Endothelial cell of umbilical vein (primary cell): ENCODE measurements around the gene ZG16. TPM values are rescaled to one million over a fixed set of nuclear protein-coding genes. Genes with fewer than 3 reads are reported as not detected.
A peak's percentile ranks its signal among the peaks of the same experiment; 100 is the strongest.

Experiments used
- BruUV-seq: library from RNA; stranded (reverse); fragments of 400-500 nt; replicated peaks from 2 replicates; lab custom pipeline; 2021; lab: Mats Ljungman, UMichigan
- CTCF ChIA-PET: fragments of 300-600, 350-600 bp; sonication (Branson Sonifier 250); formaldehyde crosslinking; loops from one replicate; lab custom pipeline; 2021; ENCODE audit warnings: antibody characterized with exemption, inconsistent platforms; lab: Charles Lee
- POLR2A ChIA-PET: fragments of 300-600, 350-600 bp; sonication (Branson Sonifier 250); formaldehyde crosslinking; loops from one replicate; lab custom pipeline; 2021; ENCODE audit warnings: antibody characterized with exemption, inconsistent platforms; lab: Charles Lee
- DNase-seq: peaks from one replicate; pipeline ENCODE4 v3.0.0-alpha.2; 2011; ENCODE audit warnings: low read depth, low spot score
- FAIRE-seq: peaks from 2 replicates; lab custom pipeline; 2011; peaks lifted over from hg19 to GRCh38; lab: Jason Lieb, UNC
- H2AFZ ChIP-seq: 2 replicates; pipeline ENCODE4 v1.6.0; 2012; ENCODE audit warnings: low read depth, low read length, control low read depth, inconsistent platforms
- H3K27ac ChIP-seq: 2 replicates; pipeline ENCODE4 v1.5.1; 2011; ENCODE audit warnings: low read depth, mild to moderate bottlenecking, control low read depth, low read length, moderate library complexity; ENCODE audit not compliant: insufficient read depth
- H3K27me3 ChIP-seq, 2 experiments: 2 replicates each; pipeline versions ENCODE4 v1.6.0 to v1.6.1; 2011; ENCODE audit warnings: low read length in 2 of 2, mixed read lengths in 1 of 2; ENCODE audit not compliant: control insufficient read depth in 2 of 2, insufficient read depth in 2 of 2
- H3K36me3 ChIP-seq, 2 experiments: 2 replicates in 1 of 2; 3 replicates in 1 of 2; pipeline ENCODE4 v1.5.1; 2011; ENCODE audit warnings: low read length in 2 of 2, mild to moderate bottlenecking in 1 of 2, moderate library complexity in 1 of 2; ENCODE audit not compliant: control insufficient read depth in 2 of 2, insufficient read depth in 2 of 2; ENCODE audit errors: extremely low read depth in 1 of 2
- H3K4me1 ChIP-seq: 3 replicates; pipeline ENCODE4 v1.5.1; 2011; ENCODE audit warnings: mild to moderate bottlenecking, low read length; ENCODE audit not compliant: control insufficient read depth, insufficient read depth; ENCODE audit errors: extremely low read depth
- H3K4me2 ChIP-seq: 2 replicates; pipeline ENCODE4 v1.6.1; 2011; ENCODE audit warnings: low read length, control low read depth, mixed read lengths; ENCODE audit not compliant: insufficient read depth
- H3K4me3 ChIP-seq, 3 experiments: fragments of 200-600 bp in 1 of 3; sonication (generic), shearing (Covaris generic) in 1 of 3; replicated peaks in 1 of 3; 2 replicates each; pipeline ENCODE4 v1.5.1; 2011 to 2016; ENCODE audit warnings: control low read depth in 3 of 3, low read length in 3 of 3, mild to moderate bottlenecking in 2 of 3, inconsistent platforms in 1 of 3, low read depth in 1 of 3, moderate library complexity in 1 of 3; ENCODE audit not compliant: insufficient read depth in 1 of 3
- H3K79me2 ChIP-seq: 2 replicates; pipeline ENCODE4 v1.6.0; 2012; ENCODE audit warnings: low read length, inconsistent platforms; ENCODE audit not compliant: control insufficient read depth, insufficient read depth
- H3K9ac ChIP-seq: replicated peaks from 2 replicates; pipeline ENCODE3; 2011; ENCODE audit warnings: low read length, control low read depth; ENCODE audit not compliant: insufficient read depth; ENCODE audit errors: extremely low read depth
- H3K9me1 ChIP-seq: replicated peaks from 3 replicates; pipeline ENCODE4 v1.6.0; 2011; ENCODE audit warnings: mild to moderate bottlenecking, low read length; ENCODE audit not compliant: control insufficient read depth, insufficient read depth; ENCODE audit errors: extremely low read depth
- H3K9me3 ChIP-seq: replicated peaks from 2 replicates; pipeline ENCODE4 v1.5.1; 2012; ENCODE audit warnings: low read length, inconsistent platforms; ENCODE audit not compliant: control insufficient read depth, insufficient read depth
- H4K20me1 ChIP-seq: replicated peaks from 2 replicates; pipeline ENCODE3; 2011; ENCODE audit warnings: mild to moderate bottlenecking, low read length; ENCODE audit not compliant: control insufficient read depth, insufficient read depth; ENCODE audit errors: extremely low read depth
- CTCF ChIP-seq, 2 donors: IDR thresholded peaks; 1 replicate in 1 of 2; 2 replicates in 1 of 2; pipeline ENCODE4 v1.5.1; 2011; ENCODE audit warnings: low read length in 2 of 2, mild to moderate bottlenecking in 2 of 2, moderate library complexity in 2 of 2, control low read depth in 1 of 2, inconsistent platforms in 1 of 2, low read depth in 1 of 2; ENCODE audit not compliant: insufficient read depth in 1 of 2; ENCODE audit errors: extremely low read depth in 1 of 2
- EZH2 ChIP-seq: IDR thresholded peaks from 2 replicates; pipeline ENCODE4 v1.6.1; 2012; ENCODE audit warnings: borderline replicate concordance, low read depth, mild to moderate bottlenecking, moderate library complexity, low read length, inconsistent platforms; ENCODE audit not compliant: severe bottlenecking
- FOS ChIP-seq: IDR thresholded peaks from 2 replicates; pipeline ENCODE4 v1.6.1; 2011; ENCODE audit warnings: mild to moderate bottlenecking, low read length, moderate library complexity, borderline replicate concordance; ENCODE audit not compliant: insufficient read depth
- GATA2 ChIP-seq: IDR thresholded peaks from 2 replicates; pipeline ENCODE4 v1.7.0; 2011; ENCODE audit warnings: low read depth, mild to moderate bottlenecking, moderate library complexity, mixed read lengths, low read length; ENCODE audit not compliant: insufficient read length, insufficient read depth
- JUN ChIP-seq: IDR thresholded peaks from 2 replicates; pipeline ENCODE4 v1.6.1; 2011; ENCODE audit warnings: borderline replicate concordance, low read depth; ENCODE audit not compliant: insufficient read length, insufficient read depth
- MAX ChIP-seq: IDR thresholded peaks from 2 replicates; pipeline ENCODE4 v1.6.1; 2011; ENCODE audit not compliant: insufficient read depth, insufficient read length
- MYC ChIP-seq: IDR thresholded peaks from one replicate; pipeline ENCODE4 v1.6.1; 2011; ENCODE audit warnings: mild to moderate bottlenecking, low read depth, low read length
- POLR2A ChIP-seq: IDR thresholded peaks from 2 replicates; pipeline ENCODE4 v1.6.1; 2012; ENCODE audit warnings: low read depth, mild to moderate bottlenecking, control low read depth, low read length
- POLR2AphosphoS5 ChIP-seq: IDR thresholded peaks from 2 replicates; pipeline ENCODE4 v1.6.1; 2012; ENCODE audit warnings: low read depth, mild to moderate bottlenecking, control low read depth, low read length, moderate library complexity; ENCODE audit not compliant: insufficient read depth
- dilution Hi-C: fragments of 300-500 bp; cut with MboI; formaldehyde crosslinking; loops from one replicate; pipeline ENCODE4 v1.15.0; 2019; ENCODE audit warnings: low sequenced_read_pairs; ENCODE audit not compliant: extremely low pct_ligation_motif_present
- intact Hi-C: fragments of 100-400 bp; cut with micrococcal nuclease; formaldehyde crosslinking; loops from one replicate; pipeline ENCODE4 v1.10.0; 2022
- polyA plus RNA-seq, 4 experiments: library from polyadenylated mRNA; depleted of rRNA in 3 of 4; stranded (reverse) in 3 of 4; unstranded in 1 of 4; fragments of >200 nt; gene quantifications; 2 replicates each; pipeline versions ENCODE4 v1.2.1 to v1.2.3, GENCODE V29; 2011 to 2012; ENCODE audit warnings: missing spikeins in 1 of 4
- total RNA-seq: library from RNA; stranded (reverse); gene quantifications from 2 replicates; pipeline ENCODE4 v1.2.3, GENCODE V29; 2021

The ZG16 gene
- total and polyA plus RNA-seq, 2 donors (not counting 3 experiments of a cell fraction or from before 2014, with no cell fraction given) = not detected

- Histone ChIP-seq H3K9ac (peak overlapping the region; percentile 80), H3K27ac (peak overlapping the region; percentile 68), H3K79me2 (peaks cover 29% of the 10 kb centered on the region), H3K4me2 (peak overlapping the region; percentile 53), H3K9me3 (no peaks in the 10 kb centered on the region), H3K4me3 (peak overlapping the region; percentile 52 to 61 (median 58)), H3K4me1 (peaks cover 30% of the 10 kb centered on the region), H2AFZ (peak overlapping the region; percentile 42), H3K9me1 (no peaks in the 10 kb centered on the region), H3K36me3 (peaks cover 12 to 14% of the 10 kb centered on the region in 2 experiments), H4K20me1 (no peaks in the 10 kb centered on the region), H3K27me3 (no peaks in the 10 kb centered on the region)
- dilution Hi-C loops = loop anchor here (10.0 kb wide), 1 partner anchor 189 kb away; the partner anchor contains the start of genes HIRIP3 and INO80E
- CTCF ChIA-PET = interaction anchor here (0.7 to 3.7 kb wide), 7 partner anchors 10 to 105 kb away, joined by 3 to 163 read pairs (median 6); partner anchors contain the start of genes KIF22 and PAGR1
- DNase-seq (peak; percentile 97), FAIRE-seq (peak; percentile 94)
- POLR2A ChIA-PET = interaction anchor here (0.6 kb wide), 2 partner anchors 43 to 99 kb away, joined by 3 to 4 read pairs; no protein-coding TSS in a partner anchor
- TF ChIP-seq POLR2AphosphoS5 = peak; percentile 97
- no peak for TF ChIP-seq MAX
- TF ChIP-seq JUN = no peak
- peak; percentile 72 for TF ChIP-seq POLR2A
- TF ChIP-seq CTCF (IDR thresholded peaks at IDR 0.05; ENCODE audit: extremely low read depth in 1 of 2, insufficient read depth in 1 of 2, low read depth in 1 of 2, low read length in 2 of 2) = no peak
- peak; percentile 93 for TF ChIP-seq MYC
- no peak for TF ChIP-seq FOS
- no peak for TF ChIP-seq GATA2
- TF ChIP-seq EZH2 = no peak
- no TSS peak for BruUV-seq
- intact Hi-C loops = loop anchor here (1.0 to 5.0 kb wide), 3 partner anchors 15 to 167 kb away; partner anchors contain the start of genes KIF22 and TAOK2
Observed at GRCh38 chr16:29805232-29806098, 27.4 kb downstream of the ZG16 start.
